Esophagus squamous epithelium (tissue), 4 donors: ENCODE data around the gene MSRB1.

Experiments used
- CTCF ChIP-seq, 6 experiments: fragments of 450-650 bp in 4 of 6; fragments of 200-600 bp in 2 of 6; sonication (generic) in 2 of 6; IDR thresholded peaks; one replicate each; pipeline ENCODE4 v1.5.1; 2016 to 2019; ENCODE audit warnings: antibody characterized with exemption in 6 of 6, mild to moderate bottlenecking in 4 of 6, moderate library complexity in 4 of 6
- POLR2A ChIP-seq, 4 donors: fragments of 450-650 bp; IDR thresholded peaks; one replicate each; pipeline ENCODE4 v1.6.1; 2017; ENCODE audit warnings: antibody characterized with exemption in 4 of 4, mild to moderate bottlenecking in 4 of 4, moderate library complexity in 3 of 4

DNA sequence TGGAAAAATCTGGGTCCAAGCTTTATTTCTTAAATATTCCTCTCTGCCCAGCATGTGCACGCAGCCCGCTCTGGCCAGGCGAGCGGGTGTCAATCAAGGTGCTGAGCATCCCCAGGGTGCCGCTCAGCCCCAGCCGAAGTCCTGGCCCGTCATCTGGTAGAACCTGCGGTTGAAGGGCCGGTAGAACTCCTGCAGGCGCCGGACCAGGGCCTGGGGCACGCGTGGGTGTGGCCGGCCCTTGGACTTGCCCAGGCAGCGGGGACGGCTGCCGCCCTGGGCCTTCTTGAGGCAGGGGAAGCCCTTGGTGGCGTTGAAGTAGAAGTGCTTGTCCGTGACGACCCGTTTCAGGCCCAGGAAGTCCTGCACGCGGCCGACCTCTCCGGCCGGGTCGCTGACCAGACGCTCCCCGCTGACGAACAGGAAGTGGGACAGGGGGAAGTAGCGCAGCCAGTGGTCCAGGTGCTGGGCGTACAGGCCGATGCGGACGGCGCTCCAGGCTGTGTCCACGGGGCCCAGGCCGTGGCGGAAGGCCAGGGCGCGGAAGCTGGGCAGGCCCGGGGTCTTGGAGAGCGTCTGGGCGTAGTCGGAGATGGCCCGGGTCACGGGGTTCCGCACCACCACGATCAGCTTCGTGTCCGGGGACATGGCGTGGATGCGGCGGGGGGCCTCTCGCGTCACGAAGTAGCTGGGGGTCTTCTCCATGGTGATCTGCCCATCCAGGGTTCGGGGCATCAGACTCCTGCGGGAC lies 31.4 kb downstream of the MSRB1 start:
- TF ChIP-seq CTCF (IDR thresholded peaks at IDR 0.05) (no peak), POLR2A (IDR thresholded peaks at IDR 0.05) (no peak)
